GM21367 (cell line): ENCODE data around the gene KMT2E.
"Not testable (repeated sequence)": the region's sequence is repeated elsewhere in the genome, so short reads cannot be mapped to it uniquely, and the experiment has no call there.

Source experiments
- ATAC-seq: cut with Tn5 transposase; IDR thresholded peaks from one replicate; pipeline ENCODE4 v1.9.1; 2021; ENCODE audit not compliant: unreplicated experiment

The KMT2E gene

DNA sequence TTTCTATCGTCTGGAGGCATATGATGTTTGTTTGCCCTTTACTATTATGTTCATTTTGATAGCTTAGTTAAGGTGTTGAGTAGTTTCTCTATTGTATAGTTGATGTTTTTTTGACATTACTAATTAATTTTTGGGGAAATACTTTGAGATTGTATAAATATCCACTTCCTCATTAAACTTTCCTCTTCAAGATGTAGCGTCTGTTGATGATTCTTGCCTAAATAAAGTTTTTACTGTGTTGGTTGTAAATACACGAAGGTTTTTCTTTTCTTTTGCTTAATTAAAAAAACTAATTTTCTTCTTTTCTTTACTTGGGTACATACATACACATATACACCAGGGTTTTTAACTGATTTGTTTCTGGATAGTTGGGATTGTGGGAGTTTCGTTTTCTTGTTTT lies 8.5 kb downstream of the KMT2E start:
- ATAC-seq, result no peak

DNA sequence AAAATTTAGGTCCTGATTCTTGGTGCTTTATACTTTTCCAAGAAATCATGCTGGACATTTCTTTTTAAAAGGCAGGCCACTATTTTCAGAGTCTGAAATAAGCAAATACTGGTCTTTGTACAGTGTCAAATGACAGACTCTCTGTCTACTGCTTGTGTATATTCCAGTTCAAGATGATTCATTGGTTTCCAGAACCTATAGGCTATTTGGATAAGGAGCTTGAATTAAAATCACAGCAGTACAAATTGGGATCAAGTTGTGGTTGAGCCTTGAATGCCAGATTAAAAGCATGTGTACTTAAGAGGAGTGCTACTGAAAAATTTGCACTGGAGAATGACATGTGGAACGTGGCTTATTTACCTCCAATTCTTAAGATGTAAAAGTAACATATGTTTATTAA lies 10.7 kb downstream of the KMT2E start:
- ATAC-seq, result no peak

DNA sequence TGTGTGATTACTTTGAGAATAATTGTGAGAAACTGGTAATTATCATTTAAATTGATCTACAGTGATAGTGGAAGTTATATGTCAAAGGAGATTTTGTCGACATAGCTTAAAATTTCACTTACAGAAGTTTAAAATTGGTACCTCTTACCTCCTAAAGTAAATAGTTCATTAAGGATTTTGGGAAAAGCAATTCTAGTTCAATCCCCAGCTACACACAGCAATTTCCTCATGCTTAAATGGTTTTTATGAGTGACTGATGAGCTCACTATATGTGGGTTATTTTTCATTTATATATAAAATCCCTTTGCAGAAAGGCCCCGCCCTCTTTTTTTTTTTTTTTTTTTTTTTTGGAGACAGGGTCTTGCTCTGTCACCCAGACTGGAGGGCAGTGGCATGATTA lies 12.7 kb downstream of the KMT2E start:
- ATAC-seq, result no peak

DNA sequence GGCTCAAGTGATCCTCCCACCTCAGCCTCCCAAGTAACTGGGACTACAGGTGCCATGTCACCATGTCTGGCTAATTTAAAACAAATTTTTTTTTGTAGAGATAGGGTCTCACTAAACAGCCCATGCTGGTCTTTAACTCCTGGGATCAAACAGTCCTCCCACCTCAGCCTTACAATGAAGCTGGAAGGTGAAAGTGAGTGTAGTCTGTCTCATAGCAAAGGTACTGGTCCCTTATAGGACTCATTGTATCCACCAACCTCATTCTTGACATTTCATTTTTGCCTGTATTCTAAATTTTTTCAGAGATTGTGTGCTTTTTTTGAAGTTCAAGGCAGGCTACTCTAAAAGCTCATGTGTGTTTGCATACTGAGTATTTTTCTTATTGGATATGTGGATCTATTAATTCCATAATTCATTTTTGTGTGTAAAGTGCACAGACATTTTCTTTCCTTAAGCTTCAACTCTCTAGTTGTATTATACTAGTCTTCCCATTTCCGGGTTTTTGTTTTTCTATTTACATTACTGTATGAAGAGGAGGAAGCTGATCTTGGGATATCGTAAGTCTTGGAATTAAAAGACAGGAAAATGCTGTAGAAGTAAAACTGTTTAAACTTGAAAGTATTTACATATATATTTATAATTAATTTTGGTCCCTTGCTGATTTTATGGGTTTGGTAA lies 13.3 kb downstream of the KMT2E start:
- ATAC-seq, result no peak

DNA sequence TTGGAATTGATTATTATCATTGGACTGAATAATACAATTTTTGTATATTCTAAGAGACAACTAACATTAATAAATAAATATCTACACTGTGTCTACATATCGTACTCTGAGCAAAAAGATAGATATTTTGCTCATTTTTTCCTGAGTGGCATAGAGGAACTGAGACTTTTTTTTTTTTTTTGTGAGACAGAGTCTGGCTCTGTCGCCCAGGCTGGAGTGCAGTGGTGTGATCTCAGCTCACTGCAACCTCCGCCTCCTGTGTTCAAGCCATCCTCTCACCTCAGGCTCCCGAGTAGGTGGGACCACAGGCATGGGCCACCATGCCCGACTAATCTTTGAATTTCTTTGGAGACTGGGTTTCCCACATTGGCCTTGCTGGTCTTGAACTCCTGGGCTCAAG lies 14.0 kb downstream of the KMT2E start:
- peak; percentile 51 for ATAC-seq

DNA sequence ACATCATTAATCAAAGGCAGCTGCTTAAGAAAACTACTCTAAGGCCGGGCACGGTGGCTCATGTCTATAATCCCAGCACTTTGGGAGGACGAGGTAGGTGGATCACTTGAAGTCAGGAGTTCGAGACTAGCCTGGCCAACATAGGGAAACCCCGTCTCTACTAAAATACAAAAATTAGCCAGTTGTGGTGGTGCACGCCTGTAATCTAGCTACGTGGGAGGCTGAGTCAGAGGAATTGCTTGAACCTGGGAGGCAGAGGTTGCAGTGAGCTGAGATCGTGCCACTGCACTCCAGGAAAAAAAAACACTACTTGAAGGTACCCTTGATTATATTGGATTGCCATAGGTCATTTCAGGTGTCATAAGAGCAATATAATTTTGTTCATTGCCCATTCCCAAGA lies 14.9 kb downstream of the KMT2E start:
- ATAC-seq, result not testable (repeated sequence)

DNA sequence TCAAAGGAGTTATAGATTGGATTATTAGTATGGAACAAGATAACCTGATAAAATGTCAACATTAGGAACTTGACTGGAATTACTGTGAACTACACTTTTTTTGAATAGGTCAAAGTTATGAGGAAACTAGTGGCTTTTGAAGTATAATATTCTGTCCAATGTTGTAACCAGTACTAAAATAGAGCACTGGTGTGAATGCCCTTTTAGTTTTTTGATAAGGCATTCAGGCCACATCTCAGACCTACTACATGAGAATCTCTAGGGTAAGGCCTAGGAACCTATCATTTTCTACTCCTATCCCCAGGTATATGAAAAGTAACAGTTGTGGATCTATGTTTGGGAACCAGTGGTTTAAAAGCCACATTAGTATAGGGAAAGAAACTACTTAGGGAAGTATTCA lies 16.4 kb downstream of the KMT2E start:
- no peak for ATAC-seq

DNA sequence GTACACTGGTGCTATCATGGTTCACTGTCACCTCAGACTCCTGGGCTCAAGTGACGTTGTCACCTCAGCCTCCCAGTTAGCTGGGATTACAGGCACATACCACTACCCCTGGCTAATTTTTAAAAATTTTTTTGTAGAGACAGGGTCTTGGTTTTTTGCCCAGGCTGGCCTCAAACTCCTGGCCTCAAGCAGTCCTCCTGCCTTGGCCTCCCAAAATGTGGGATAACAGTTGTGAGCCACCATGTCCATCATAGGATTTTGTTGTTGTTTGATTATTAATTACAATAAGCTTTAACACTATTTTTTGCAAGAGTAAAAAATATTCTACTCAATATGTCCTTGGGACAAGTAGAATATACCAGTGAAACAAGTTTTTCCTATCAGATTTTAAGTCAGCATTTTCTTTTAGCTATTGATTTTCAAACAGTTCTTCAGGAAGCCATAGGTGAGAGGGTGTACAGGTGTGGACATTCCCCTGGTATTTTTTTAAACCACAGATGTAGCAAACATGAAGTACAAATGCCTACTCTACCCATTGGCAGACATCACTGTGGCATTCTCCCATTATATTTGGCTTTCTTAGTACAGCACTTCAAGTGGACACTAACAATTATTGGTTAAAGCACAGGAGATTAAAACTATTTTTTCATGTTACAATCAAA lies 18.7 kb downstream of the KMT2E start:
- ATAC-seq, result no peak

DNA sequence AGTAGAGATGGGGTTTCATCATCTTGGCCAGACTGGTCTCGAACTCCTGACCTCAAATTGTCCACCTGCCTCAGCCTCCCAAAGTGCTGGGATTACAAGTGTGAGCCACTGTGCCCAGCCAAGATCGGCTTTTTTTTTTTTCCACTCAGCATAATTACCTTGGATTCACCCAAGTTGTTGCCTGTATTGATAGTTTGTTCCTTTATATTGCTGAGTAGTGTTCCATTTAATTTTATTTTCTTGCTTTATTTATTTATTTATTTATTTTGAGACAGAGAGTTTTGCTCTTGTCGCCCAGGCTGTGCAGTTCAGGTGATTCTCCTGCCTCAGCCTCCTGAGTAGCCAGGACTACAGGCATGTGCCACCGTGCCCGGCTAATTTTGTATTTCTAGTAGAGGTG lies 21.3 kb downstream of the KMT2E start:
- ATAC-seq, result no peak

DNA sequence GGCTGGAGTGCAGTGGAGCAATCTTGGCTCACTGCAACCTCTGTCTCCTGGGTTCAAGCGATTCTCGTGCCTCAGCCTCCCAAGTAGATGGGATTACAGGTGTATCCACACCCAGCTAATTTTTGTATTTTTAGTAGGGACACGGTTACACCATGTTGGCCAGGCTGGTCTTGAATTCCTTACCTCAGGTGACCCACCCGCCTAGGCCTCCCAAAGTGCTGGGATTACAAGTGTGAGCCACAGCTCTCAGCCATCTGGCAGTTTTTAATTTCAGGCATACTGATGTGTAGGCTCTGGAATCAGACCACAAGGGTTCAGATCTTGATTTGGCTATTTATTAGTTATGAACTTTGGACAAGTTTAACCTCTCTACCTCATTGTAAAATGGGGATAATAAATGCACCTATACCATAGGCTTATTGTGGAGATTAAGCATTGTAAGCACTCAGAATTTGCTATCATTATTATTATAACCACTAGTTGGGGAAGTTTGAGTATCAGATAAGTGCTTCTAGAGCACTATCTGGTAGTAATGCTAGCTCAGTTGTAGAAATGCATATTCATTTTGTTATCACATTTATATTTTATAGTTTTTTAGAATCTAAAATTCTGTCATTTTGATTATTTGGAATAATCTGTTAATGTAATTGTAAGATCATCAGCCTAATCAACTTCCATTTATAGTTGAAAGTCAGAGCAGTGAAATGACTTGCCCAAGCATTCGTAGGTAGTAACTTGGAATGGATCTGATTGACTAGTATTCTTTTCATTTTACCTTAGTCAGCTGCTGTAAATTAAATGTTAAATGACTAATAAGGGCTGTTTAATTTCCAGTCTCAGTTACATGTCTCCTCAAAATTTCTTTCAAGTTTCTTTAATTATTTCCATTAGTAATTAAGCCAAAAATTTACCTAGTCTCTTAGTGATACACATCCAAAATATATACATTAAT lies 22.5 kb downstream of the KMT2E start:
- no peak for ATAC-seq

DNA sequence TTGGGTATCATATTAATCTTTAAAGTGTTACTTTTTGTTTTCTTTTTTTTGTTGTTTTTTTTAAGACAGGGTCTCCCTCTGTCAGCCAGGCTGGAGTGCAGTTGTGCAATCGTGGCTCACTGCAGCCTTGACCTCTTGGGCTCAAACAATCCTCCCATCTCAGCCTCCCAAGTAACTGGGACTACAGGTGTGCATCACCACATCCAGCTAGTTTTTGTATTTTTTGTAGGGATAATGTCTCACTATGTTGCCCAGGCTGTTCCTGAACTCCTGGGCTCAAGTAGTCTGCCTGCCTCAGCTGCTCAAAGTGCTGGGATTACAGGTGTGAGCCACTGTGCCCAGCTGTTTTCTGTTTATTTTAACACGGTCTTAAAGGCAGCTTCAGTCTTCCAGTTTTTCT lies 23.3 kb downstream of the KMT2E start:
- ATAC-seq, result no peak

DNA sequence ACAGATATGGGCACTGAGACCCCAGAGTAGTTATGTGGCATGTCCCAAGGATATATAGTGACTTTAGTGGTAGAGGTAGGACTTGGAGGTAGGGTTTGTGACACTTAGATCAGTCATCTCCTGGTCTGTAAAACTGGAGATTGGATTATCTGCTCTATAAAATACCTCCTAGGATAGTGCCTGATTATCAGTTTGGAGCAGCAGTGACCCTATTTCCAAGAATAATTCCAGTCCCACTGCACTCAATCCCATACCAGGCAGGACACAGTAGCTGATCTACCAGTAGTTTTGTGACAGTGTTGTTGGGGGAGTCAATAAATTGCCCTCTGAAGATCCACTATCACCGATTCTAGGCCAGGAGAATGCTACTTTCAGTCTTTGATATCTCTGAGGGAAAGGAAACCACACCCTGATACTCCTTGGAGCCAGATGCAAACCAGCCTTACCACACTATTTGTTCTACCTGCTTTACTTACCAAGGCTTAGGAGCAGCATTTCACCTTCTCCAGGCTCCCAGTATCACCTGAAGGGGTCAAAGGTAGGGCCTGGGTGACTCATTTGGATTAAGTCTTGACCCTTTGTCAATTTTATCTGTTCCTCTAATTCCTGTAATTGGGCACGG lies 30.6 kb downstream of the KMT2E start:
- ATAC-seq, result no peak

DNA sequence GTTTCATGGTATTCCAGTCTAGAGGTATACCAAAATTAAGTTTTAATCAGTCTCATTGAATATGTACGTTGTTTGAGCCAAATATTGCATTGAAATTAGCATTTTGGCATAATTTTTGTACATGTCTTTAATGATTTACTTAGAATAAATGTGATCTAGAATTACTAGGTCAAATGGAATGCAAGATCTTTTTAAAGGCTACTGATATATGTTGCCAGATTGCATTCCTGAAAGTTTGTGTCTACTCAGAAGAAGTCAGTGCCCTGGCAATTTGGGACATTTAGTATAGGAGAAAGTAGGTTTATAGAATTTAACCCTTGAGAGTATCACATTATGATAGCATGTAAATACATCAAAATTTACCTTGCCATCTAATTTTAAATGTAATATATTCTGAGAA lies 32.4 kb downstream of the KMT2E start:
- ATAC-seq, result no peak

DNA sequence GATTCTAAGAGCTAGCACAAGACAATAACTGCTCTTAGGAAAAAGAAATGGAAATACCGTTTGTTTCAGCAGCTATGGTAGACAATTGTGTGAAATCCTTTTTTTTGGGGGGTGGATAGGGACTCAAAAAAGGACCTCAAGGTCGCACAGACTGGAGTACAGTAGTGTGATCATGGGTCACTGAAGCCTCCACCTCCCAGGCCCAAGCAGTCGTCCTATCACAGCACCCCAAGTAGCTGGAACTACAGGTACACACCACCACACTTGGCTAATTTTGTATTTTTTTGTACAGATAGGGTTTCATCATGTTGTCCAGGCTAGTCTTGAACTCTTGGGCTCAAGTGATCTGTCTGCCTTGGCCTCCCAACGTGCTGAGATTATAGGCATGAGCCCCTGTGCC lies 33.9 kb downstream of the KMT2E start:
- ATAC-seq, result no peak

DNA sequence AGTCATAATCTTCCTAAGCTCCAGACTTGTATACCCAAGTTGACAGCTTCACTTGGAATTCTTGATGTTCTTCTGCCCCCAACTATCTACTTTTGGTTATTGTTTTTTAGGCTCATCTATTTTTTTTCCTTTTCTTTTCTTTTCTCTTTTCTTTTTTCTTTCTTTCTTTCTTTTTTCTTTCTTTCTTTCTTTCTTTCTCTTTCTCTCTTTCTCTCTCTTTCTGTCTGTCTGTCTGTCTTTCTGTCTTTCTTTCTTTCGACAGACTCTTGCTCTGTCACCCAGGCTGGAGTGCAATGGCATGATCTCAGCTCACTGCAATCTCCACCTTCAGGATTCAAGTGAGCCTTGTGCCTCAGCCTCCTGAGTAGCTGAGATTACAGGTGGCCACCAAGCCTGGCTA lies 36.5 kb downstream of the KMT2E start:
- no peak for ATAC-seq

DNA sequence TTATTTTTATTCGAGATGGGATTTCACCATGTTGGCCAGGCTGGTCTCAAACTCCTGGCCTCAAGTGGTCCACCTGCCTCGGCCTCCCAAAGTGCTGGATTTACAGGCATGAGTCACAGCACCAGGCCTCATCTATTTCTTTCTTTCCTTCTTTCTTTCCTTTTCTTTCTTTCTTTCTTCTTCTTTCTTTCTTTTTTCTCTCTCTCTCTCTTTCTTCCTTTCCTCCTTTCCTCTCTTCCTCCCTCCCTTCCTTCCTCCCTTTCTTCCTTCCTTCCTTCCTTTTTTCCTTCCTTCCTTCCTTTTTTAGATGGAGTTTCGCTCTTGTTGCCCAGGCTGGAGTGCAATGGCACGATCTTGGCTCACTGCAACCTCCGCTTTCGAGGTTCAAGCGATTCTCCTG lies 36.9 kb downstream of the KMT2E start:
- not testable (repeated sequence) for ATAC-seq

DNA sequence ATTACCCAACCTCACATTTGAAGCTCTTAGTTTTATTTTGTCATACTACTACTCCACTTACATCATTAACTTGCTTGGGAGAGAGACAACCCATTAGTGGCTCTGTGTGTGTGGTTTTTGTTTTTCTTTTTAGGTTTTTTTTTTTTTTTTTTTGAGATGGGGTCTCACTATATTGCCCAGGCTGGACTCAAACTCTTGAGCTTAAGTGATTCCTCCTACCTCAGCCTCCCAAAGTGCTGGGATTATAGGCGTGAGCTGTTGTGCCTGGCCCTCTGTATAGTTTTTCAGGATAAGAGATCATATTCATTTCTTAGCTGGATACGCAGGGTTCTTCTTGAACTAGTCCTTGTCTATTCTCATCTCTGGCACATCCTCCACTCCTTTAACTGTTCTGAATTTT lies 41.1 kb downstream of the KMT2E start:
- ATAC-seq, result no peak

DNA sequence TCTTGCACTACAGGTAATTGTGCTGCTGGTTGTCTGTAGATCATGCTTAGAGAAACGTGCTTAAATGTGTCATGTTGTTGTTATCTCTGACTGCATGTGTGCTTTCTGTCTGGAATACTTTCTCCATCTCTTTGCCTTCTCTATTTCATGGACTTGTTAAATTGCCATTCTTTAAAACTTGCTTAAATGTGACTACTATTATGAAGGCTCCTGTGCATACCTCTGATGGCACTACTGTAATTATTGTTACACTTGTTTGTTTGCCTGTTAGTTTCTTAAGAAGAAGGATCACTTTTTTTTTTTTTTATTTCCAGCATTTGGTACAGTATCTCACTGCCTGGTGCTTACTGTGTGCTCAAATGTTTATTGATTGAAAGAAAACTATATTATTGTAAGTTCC lies 41.6 kb downstream of the KMT2E start:
- no peak for ATAC-seq

DNA sequence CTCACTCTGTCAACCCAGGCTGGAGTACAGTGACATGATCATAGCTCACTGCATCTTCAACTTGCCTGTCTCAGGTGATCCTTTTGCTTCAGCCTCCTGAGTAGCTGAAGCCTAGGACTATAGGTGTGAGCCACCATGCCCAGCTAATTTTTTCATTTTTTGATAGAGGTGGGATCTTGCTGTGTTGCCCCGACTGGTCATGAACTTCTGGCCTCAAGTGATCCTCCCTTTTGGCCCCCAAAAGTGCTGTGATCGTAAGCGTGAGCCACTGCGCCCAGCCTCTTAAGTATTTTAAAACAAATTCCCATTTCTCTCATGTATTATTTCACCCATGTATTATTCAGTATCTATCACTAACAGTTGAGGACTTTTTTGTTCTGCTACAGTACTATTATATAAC lies 43.5 kb downstream of the KMT2E start:
- no peak for ATAC-seq

DNA sequence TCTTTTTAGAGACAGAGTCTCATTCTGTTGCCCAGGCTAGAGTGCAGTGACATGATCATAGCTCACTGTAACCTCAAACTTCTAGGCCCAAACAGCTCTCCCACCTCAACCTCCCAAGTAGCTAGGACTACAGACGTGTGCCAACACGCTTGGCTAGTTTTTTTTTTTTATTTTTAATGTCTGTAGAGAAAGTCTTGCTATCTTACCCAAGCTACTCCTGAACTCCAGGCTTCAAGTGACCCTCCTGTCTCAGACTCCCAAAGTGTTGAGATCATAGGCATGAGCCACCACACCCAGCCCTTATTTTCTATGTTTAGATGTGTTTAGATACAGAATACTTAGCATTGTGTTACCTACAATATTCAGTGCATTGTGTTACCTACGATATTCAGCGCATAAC lies 46.4 kb downstream of the KMT2E start:
- ATAC-seq, result no peak

DNA sequence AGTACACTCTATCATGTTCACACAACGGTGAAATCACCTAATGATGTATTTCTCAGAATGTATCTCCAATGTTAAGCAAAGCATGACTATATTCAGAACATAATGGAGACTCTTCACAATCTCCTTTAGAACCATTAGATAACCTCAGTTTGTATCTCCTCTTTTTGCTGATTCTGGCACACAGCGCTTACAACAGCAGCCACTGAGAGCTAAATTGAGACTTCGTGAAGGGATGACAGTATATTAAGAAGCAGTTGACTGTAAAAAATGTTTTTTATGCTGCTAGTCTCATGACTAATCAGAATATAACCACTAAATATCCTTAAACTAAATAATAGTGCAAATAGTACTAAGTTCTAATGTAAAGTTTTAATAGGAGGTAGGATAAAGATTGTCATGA lies 46.9 kb downstream of the KMT2E start:
- ATAC-seq, result no peak

DNA sequence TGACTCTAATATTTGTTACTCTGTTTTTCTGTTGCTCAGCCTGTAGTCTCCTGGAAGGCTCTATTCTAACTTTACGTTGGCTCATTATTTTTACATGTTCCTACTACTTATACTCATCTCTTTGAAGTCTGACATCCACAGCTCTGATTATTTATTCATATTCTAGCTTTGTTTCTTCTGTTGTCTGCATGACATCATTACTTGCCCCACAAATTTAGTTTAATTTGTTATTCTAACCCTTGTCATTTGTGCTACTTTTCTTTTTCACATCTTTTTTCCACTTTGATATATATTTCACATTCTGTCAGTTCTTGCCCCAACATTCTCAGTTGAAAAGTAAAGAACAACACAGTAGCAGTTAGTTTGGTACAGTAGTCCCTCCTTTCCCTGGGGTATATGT lies 51.1 kb downstream of the KMT2E start:
- no peak for ATAC-seq
